OCI-LY7 (cell line): ENCODE measurements around the gene DBF4.

Experiments
- EZH2phosphoT487 ChIP-seq: fragments of 200-600 bp; sonication (generic); IDR thresholded peaks from 2 replicates; pipeline ENCODE4 v1.6.1; 2018; ENCODE audit warnings: low read depth, borderline replicate concordance, mild to moderate bottlenecking, mixed run types, antibody characterized with exemption, low read length, moderate library complexity, mixed read lengths
- TF ChIP-seq, protein P1 (sequence below): fragments of 200-600 bp; sonication (generic); conservative IDR thresholded peaks from 2 replicates; pipeline ENCODE4 v1.5.1; 2014; ENCODE audit warnings: mild to moderate bottlenecking, antibody characterized with exemption, low read length, moderate library complexity, mixed read lengths

GRCh38 chr7:87874066-87874465, 2.2 kb upstream of the DBF4 start:
- TF ChIP-seq, protein P1, sequence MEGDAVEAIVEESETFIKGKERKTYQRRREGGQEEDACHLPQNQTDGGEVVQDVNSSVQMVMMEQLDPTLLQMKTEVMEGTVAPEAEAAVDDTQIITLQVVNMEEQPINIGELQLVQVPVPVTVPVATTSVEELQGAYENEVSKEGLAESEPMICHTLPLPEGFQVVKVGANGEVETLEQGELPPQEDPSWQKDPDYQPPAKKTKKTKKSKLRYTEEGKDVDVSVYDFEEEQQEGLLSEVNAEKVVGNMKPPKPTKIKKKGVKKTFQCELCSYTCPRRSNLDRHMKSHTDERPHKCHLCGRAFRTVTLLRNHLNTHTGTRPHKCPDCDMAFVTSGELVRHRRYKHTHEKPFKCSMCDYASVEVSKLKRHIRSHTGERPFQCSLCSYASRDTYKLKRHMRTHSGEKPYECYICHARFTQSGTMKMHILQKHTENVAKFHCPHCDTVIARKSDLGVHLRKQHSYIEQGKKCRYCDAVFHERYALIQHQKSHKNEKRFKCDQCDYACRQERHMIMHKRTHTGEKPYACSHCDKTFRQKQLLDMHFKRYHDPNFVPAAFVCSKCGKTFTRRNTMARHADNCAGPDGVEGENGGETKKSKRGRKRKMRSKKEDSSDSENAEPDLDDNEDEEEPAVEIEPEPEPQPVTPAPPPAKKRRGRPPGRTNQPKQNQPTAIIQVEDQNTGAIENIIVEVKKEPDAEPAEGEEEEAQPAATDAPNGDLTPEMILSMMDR, result no peak
- TF ChIP-seq EZH2phosphoT487, result no peak
